Effector CD4-positive, alpha-beta T cell (primary cell): ENCODE measurements around the gene GOLGA6L25. TPM values are rescaled to one million over a fixed set of nuclear protein-coding genes. Genes with fewer than 3 reads are reported as not detected.
"Not testable (repeated sequence)": the region's sequence is repeated elsewhere in the genome, so short reads cannot be mapped to it uniquely, and the experiment has no call there.

Source experiments
- DNase-seq: peaks from one replicate; pipeline ENCODE4 v3.0.0-alpha.2; 2020
- total RNA-seq: gene quantifications from one replicate; lab custom pipeline; 2026; lab: John Stamatoyannopoulos, UW

Gene GOLGA6L25
- not detected for total RNA-seq

- DNase-seq: not testable (repeated sequence)
These were observed at the start of gene GOLGA6L25 for GRCh38 chr15:28553268-28553667. Gene GOLGA6L25 (plus strand): TSS chr15:28553568. CDS start chr15:28553629, 61 bp downstream.

- not testable (repeated sequence) for DNase-seq
These were observed 45.0 kb upstream of the GOLGA6L25 start for GRCh38 chr15:28508217-28508889.

- not testable (repeated sequence) for DNase-seq
These were observed 39.2 kb upstream of the GOLGA6L25 start for GRCh38 chr15:28514128-28514527.

- DNase-seq: not testable (repeated sequence)
These were observed 38.2 kb upstream of the GOLGA6L25 start for GRCh38 chr15:28515208-28515607.

- DNase-seq: not testable (repeated sequence)
These were observed 20.4 kb upstream of the GOLGA6L25 start, which contains the start of gene GOLGA8G for GRCh38 chr15:28532954-28533353. Gene GOLGA8G (minus strand): TSS chr15:28532971. CDS start chr15:28532909, 62 bp downstream.

- DNase-seq: not testable (repeated sequence)
These were observed 20.0 kb downstream of the GOLGA6L25 start for GRCh38 chr15:28573351-28573750.

- DNase-seq: not testable (repeated sequence)
These were observed 35.7 kb downstream of the GOLGA6L25 start for GRCh38 chr15:28588977-28589606.

- DNase-seq: not testable (repeated sequence)
These were observed 36.4 kb downstream of the GOLGA6L25 start for GRCh38 chr15:28589769-28590168.

- not testable (repeated sequence) for DNase-seq
These were observed 39.0 kb downstream of the GOLGA6L25 start for GRCh38 chr15:28592395-28592794.

GRCh38 chr15:28593424-28594129 lies 40.2 kb downstream of the GOLGA6L25 start:
- DNase-seq: not testable (repeated sequence)

- DNase-seq: not testable (repeated sequence)
These were observed 44.1 kb downstream of the GOLGA6L25 start for GRCh38 chr15:28597471-28597870.

- not testable (repeated sequence) for DNase-seq
These were observed 44.8 kb downstream of the GOLGA6L25 start for GRCh38 chr15:28598209-28598608.

GRCh38 chr15:28602152-28602551 lies 48.8 kb downstream of the GOLGA6L25 start:
- DNase-seq: not testable (repeated sequence)
